Adipose tissue (tissue), 3 donors: ENCODE measurements around the gene IL21R. TPM values are rescaled to one million over a fixed set of nuclear protein-coding genes. Genes with fewer than 3 reads are reported as not detected.
"Not testable (repeated sequence)": the region's sequence is repeated elsewhere in the genome, so short reads cannot be mapped to it uniquely, and the experiment has no call there.

ENCODE experiments used
- H3K27ac ChIP-seq: one replicate; pipeline ENCODE4 v1.5.1; 2013; ENCODE audit warnings: low read depth, low read length
- WGBS, 3 donors: extraction: QIAGEN DNeasy Blood & Tissue Kit; methylation state at CpG; one replicate each; pipeline ENCODE4 v1.1.7; 2013; 5-methylcytosine and 5-hydroxymethylcytosine counted together
- polyA plus RNA-seq, 3 donors: library from polyadenylated mRNA; stranded (reverse); fragments of 200-250 nt; gene quantifications; one replicate each; pipeline ENCODE4 v1.2.3, GENCODE V29; 2013
- donor health status: healthy with polysubstance abuse.
- donor health status: Bipolar disorder and iron deficiency.
- donor health status: healthy.

Gene IL21R
- polyA plus RNA-seq, 3 donors = 0.12 to 0.19 TPM; not detected in 1

GRCh38 chr16:27398341-27398893 is 3.6 kb upstream of the IL21R start:
- not testable (repeated sequence) for H3K27ac ChIP-seq
- 85 to 90% (median 86%) methylated on average over 15 of the region's 15 CpGs for WGBS, 3 donors

- WGBS, 3 donors = 65 to 82% (median 70%) methylated on average over 8 of the region's 8 CpGs
- no peak overlapping the region for H3K27ac ChIP-seq
These were observed 2.8 kb upstream of the IL21R start for GRCh38 chr16:27398894-27399853.

DNA sequence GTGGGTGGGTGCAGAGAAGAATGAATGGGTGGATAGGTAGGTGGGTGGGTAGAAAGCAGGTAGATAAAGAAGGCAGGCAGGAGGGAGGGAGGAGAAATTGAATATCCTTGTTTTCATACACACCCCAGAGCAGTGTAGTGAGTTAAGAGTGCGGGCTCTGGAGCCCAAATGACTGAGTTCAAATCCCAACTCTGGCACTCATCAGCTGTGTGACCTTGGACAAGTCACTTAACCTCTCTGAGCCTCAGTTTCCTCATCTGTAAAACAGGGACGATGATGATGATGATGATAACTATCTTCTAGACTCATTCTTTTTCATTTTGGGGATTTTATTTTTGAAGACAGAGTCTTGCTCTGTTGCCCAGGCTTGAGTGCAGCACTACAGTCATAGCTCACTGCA is 2.0 kb upstream of the IL21R start:
- 89 to 94% (median 93%) methylated on average over 2 of the region's 2 CpGs for WGBS, 3 donors
- no peak overlapping the region for H3K27ac ChIP-seq

DNA sequence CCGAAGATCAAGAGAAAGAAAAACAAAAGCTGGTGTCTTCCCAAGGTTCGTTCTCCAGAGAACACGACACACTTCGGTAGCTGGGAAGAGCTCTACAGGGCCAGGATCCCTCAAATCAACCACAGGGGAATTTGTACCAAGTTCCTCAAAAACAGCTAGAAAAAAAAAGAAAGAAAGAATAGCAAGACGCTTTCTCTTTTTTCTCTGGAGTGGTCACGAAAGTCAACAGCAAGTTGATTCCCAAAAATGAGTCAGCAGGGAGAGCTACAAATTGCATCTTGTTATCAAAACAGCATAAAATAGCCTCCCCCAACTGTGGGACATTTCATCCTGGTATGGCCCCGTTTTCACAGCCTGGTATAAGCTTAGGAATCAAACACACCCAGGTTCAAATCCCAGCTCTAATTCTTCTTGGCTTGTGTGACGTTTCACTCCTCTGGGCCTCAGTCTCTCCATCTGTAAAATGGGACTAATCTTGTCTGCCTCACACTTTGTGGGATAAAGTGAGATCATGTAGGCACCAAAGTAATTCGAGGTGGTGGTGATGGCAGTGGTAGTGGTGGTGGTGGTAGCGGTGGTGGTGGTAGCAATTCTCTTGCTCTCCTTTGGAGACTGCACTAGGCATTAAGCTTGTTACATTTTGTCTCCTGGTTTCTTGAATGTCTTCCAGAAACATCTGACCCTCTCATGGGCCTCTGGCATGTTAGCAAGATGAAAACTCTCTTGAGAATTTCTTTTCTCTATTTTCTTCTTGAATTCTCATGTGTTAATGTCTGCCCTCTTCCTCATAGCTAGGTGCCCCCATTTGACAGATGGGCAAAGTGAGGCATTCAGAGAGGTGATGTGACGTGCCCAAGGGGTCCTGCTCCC is 988 bp upstream of the IL21R start:
- WGBS, 3 donors = 38 to 41% (median 40%) methylated on average over 11 of the region's 11 CpGs
- H3K27ac ChIP-seq = no peak overlapping the region

- WGBS, 3 donors = 49 to 60% (median 51%) methylated on average over 8 of the region's 8 CpGs
- H3K27ac ChIP-seq = no peak overlapping the region
These were observed 592 bp downstream of the IL21R start for GRCh38 chr16:27402569-27402963.

DNA sequence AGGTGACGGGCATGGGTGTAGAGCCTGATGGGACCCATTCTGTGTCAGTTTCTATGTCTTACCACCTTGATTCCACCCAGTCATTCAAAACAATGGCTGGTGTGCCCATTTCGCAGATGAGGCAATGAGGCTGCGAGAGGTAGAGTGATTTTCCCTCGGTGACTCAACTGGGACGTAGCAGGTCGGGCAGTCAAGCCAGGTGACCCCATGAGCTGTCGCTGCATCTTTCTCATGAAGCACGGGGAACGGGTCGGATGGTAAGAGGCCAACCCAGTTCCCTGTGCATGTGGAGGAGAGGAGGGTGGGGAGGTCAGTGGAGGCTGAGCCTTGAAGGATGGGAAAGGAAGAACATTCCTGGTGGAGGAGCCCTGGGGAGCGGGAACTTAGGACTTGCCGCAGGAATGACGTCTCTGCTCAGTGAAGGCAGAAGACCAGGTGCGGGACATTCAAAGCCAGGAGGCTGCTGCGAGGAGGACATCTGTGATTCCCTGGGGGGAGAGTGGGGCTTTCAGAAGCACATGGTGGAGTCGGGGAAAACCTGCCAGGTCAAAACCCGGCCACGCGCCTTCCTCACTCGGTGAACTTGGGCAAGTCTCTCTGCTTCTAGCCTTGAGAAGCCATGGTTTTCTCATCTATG is 1.1 kb downstream of the IL21R start:
- no peak overlapping the region for H3K27ac ChIP-seq
- 80 to 87% (median 82%) methylated on average over 20 of the region's 20 CpGs for WGBS, 3 donors

DNA sequence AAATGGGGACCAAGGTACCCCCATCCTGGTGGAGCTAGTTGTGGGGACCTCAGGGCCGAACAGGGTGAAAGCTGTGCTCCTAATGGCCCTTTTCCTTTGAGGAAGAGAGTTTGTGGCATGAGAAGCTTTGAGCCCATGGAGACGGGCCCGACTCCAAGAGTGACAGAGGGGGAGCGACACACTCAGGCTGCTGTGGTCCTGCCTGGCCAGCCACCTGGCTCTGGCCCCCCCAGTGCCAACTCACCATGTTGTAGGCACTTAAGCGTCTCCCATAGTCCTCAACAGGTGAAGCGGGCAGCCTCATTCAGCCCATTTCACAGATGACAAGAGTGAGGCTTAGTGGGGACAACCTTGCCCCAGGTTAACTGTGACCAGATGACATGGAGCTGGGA is 1.6 kb downstream of the IL21R start:
- 73 to 94% (median 79%) methylated on average over 6 of the region's 6 CpGs for WGBS, 3 donors
- H3K27ac ChIP-seq = no peak overlapping the region

- no peak overlapping the region for H3K27ac ChIP-seq
- 78 to 82% (median 81%) methylated on average over 10 of the region's 10 CpGs for WGBS, 3 donors
These were observed 2.3 kb downstream of the IL21R start for GRCh38 chr16:27404163-27404823.

DNA sequence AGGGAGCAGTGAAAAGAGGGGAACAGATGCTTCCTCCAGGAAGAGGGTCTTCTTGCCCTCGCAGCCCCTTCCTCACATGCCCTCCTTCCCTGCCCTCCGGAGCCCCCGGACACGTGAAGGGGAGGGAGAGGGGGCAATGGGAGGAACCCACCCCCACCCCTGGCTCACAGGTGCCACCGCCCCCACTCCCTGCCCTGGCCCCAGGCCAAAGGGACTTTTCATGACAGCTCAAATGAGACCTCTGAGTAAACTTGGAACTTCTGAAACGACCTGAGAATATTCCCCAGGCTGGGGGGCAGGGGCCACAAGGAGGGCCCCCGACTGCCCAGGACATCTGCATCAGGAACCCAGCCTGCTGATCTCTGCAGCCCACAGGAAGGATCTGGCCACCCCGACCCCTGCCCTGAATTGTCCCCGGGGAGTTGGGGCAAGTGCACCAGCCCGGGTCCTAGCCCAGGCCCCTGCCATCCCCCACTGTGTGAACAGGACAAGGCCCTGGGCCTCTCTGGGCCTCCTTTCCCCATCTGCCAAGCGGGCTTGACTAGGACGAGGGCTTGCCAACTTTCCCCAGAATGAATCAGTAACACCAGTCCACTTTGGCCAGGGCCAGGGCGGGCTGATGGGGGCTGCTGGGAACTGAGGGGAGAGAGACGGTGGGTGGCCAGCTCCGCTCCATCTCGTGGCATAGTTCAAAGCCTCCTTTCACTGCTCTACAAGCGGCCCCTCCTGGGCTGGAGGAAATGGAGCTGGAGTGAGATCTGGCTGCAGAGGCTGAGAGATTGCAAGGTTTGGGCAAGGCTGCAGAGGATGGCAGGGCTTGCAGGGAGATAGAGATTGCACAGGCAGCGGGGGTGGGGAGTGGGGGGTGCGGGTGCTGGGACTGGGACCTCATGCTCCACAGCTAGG is 3.8 kb downstream of the IL21R start:
- WGBS, 3 donors = 42 to 51% (median 50%) methylated on average over 19 of the region's 19 CpGs
- H3K27ac ChIP-seq = no peak overlapping the region

DNA sequence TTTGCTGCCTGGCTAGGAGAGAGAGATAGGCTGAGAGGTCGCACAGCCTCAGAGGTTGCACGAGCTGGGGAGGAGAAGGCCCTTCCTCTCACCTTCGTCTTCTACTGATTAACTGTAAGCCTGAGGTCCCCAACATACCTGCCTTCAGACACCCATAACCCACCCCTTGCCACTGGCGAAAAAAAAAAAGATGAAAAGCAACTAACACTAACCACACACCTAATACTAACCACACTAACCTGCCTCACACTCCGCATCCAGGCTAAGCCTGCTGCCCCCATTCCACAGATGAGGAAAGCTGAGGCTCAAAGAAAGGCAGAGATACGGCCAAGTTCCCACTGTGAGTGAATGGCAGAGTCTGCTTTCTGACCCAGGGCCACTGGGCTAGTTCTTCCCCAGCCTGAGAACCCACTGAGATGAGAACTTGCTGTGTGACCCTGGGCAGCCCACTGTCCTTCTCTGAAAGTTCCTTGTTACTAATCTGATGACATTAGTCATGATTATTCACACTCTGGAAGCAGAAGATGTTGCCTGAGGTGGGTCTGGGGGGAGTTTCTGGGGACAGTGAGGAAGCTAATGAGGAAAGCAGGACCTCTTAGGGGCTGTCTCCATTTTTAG is 4.6 kb downstream of the IL21R start:
- 49 to 81% (median 72%) methylated on average over 6 of the region's 6 CpGs for WGBS, 3 donors
- no peak overlapping the region for H3K27ac ChIP-seq

- 52 to 84% (median 75%) methylated on average over 2 of the region's 2 CpGs for WGBS, 3 donors
- no peak overlapping the region for H3K27ac ChIP-seq
These were observed 5.2 kb downstream of the IL21R start for GRCh38 chr16:27407133-27407532.

GRCh38 chr16:27408012-27408601 is 6.1 kb downstream of the IL21R start:
- 55 to 77% (median 67%) methylated on average over 3 of the region's 3 CpGs for WGBS, 3 donors
- no peak overlapping the region for H3K27ac ChIP-seq

DNA sequence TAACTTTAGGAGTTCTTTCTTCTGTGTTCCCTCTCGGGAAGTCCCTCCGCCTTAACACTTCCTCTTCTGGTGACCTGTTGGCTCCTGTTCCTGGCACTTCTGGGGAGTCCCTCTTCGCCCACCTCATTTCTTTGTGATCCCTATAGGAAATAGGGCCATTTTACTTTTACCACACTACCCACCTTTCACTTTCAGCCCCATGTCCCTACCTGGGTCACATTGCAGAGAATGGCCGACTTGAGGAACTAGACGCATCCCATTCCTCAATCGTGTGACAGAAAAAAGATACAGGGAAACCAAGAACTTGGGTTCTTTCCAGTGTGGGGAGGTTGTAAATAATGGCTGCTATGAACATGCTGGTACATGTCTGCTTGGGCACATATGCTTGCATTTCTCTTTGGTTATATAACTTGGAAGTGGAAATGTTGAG is 6.6 kb downstream of the IL21R start:
- no peak overlapping the region for H3K27ac ChIP-seq
- WGBS, 3 donors = 52 to 72% (median 58%) methylated on average over 6 of the region's 6 CpGs

DNA sequence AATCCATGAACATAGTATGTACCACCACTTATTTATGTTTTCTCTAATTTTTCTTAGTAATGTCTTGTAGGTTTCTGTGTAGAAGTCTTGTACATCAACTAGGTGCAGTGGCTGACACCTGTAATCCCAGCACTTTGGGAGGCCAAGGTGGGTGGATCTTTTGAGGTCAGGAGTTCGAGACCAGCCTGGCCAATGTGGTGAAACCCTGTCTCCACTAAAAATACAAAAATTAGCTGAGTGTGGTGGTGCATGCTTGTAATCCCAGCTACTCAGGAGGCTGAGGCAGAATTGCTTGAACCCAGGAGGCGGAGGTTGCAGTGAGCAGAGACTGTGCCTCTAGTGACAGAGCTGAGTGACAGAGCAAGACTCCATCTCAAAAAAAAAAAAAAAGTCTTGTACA is 8.0 kb downstream of the IL21R start:
- not testable (repeated sequence) for H3K27ac ChIP-seq
- 64 to 89% (median 88%) methylated on average over 2 of the region's 2 CpGs for WGBS, 3 donors

DNA sequence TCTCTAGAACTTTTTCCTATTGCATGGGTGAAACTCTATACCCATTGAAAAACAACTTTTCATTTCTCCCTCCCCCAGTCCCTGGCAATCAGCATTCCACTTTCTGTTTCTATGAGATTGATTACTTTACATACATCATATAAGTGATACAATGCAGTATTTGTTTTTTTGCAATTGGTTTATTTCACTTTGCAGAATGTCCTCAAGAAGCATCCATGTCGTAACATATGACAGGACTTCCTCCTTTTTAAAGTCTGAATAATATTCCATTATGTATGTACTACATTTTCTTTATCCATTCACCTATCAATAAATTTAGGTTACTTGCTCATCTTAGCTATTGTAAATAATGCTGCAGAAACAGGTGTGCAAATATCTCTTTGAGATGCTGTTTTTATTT is 8.8 kb downstream of the IL21R start:
- WGBS, 3 donors = 65 to 85% (median 65%) methylated on average over 1 of the region's 1 CpG
- no peak overlapping the region for H3K27ac ChIP-seq

DNA sequence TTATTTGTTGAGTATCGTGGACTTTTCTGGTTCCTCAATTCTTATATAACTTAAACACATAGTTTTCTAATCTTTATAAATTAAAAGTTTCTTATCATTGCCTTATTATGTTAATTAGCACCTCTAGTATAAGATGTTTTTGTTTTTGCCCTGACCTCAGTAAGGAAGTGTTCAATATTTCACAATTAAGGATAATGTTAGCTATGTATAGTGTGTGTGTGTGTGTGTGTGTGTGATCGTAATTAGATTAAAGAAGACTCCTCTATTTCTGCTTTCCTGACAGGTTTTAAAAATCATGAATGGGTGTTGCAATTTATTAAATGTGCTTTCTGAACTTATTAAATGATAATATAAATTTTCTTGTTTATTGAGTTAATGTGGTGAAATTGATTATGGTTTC is 12.0 kb downstream of the IL21R start:
- WGBS, 3 donors = 66 to 71% (median 71%) methylated on average over 2 of the region's 2 CpGs
- no peak overlapping the region for H3K27ac ChIP-seq
